Activated CD8-positive, alpha-beta memory T cell treated with anti-CD3 and anti-CD28 coated beads, Interleukin-2, amount 50 U/mL, for 24 hours (primary cell): ENCODE measurements around the gene EXOC3L4.
A peak's percentile ranks its signal among the peaks of the same experiment; 100 is the strongest.

Experiments used
- DNase-seq: peaks from one replicate; pipeline ENCODE4 v3.0.0-alpha.2; 2020; ENCODE audit errors: extremely low read depth

Gene EXOC3L4

GRCh38 chr14:103070971-103071542, 23.5 kb upstream of the EXOC3L4 start:
- no peak for DNase-seq

- DNase-seq: no peak
Measured at GRCh38 chr14:103071544-103072251, 22.8 kb upstream of the EXOC3L4 start.

- DNase-seq: no peak
Measured at GRCh38 chr14:103072595-103073366, 21.7 kb upstream of the EXOC3L4 start.

- DNase-seq: no peak
Measured at GRCh38 chr14:103073367-103073875, 21.1 kb upstream of the EXOC3L4 start.

GRCh38 chr14:103073876-103074728, 20.4 kb upstream of the EXOC3L4 start:
- DNase-seq: no peak

- no peak for DNase-seq
Measured at GRCh38 chr14:103074729-103075367, 19.7 kb upstream of the EXOC3L4 start.

- peak; percentile 35 for DNase-seq
Measured at GRCh38 chr14:103078420-103078749, 16.1 kb upstream of the EXOC3L4 start.

GRCh38 chr14:103078860-103079587, 15.5 kb upstream of the EXOC3L4 start:
- DNase-seq: no peak

GRCh38 chr14:103081951-103082350, 12.6 kb upstream of the EXOC3L4 start:
- no peak for DNase-seq

GRCh38 chr14:103084021-103084919, 10.3 kb upstream of the EXOC3L4 start, which contains the start of gene LBHD2:
Gene LBHD2 (plus strand): TSS chr14:103084210. CDS start chr14:103086013, 1,803 bp downstream.
- no peak for DNase-seq

- no peak for DNase-seq
Measured at GRCh38 chr14:103085106-103086091, 9.1 kb upstream of the EXOC3L4 start.

- no peak for DNase-seq
Measured at GRCh38 chr14:103086771-103087342, 7.7 kb upstream of the EXOC3L4 start.

GRCh38 chr14:103087343-103087835, 7.1 kb upstream of the EXOC3L4 start:
- DNase-seq: no peak

GRCh38 chr14:103088921-103089320, 5.6 kb upstream of the EXOC3L4 start:
- DNase-seq: no peak

- DNase-seq: no peak
Measured at GRCh38 chr14:103089386-103090335, 4.9 kb upstream of the EXOC3L4 start.

GRCh38 chr14:103090481-103091020, 4.0 kb upstream of the EXOC3L4 start:
- no peak for DNase-seq
